ENCODE measurements around the gene SYCP3. TPM values are rescaled to one million over a fixed set of nuclear protein-coding genes. Genes with fewer than 3 reads are reported as not detected.

Gene SYCP3
- polyA plus RNA-seq, 1 of the 3 experiments (the other 2 are of a cell fraction) = 0.07 TPM

- 85% methylated on average over 2 of the region's 2 CpGs for WGBS (ENCODE audit: low lambda C conversion rate)
- no peak overlapping the region for H3K4me3 ChIP-seq (ENCODE audit: low read depth in 2 of 2, low read length in 1 of 2)
Observed at GRCh38 chr12:101780599-101780998, 41.3 kb upstream of the SYCP3 start.

GRCh38 chr12:101779626-101780025 lies 40.4 kb upstream of the SYCP3 start:
- Histone ChIP-seq H3K4me3 (ENCODE audit: low read depth in 2 of 2, low read length in 1 of 2) (no peak overlapping the region), H3K9me3 (no peaks in the 10 kb centered on the region), H3F3A (replicated peaks; ENCODE audit: insufficient read depth) (peaks cover 8% of the 10 kb centered on the region), H3K27me3 (ENCODE audit: insufficient read depth) (no peaks in the 10 kb centered on the region), H3K36me3 (replicated peaks in 1 of 2; ENCODE audit: control insufficient read depth in 1 of 2, insufficient read depth in 2 of 2, low read length in 1 of 2) (peaks cover 6% of the 10 kb centered on the region in 2 experiments), H2AFZ (ENCODE audit: low read depth) (no peak overlapping the region), H4K20me1 (ENCODE audit: insufficient read depth) (no peaks in the 10 kb centered on the region), H3K9ac (no peak overlapping the region), H3K79me2 (ENCODE audit: insufficient read depth) (no peaks in the 10 kb centered on the region), H3K27ac (ENCODE audit: low read depth in 2 of 2, low read length in 1 of 2) (no peak overlapping the region), H3K4me2 (no peak overlapping the region), H3K4me1 (ENCODE audit: control insufficient read depth in 1 of 2, insufficient read depth in 2 of 2, low read depth in 1 of 2, low read length in 1 of 2) (no peaks in the 10 kb centered on the region), H3K9me2 (no peaks in the 10 kb centered on the region)
- ChIA-PET POLR2A (no interaction called here), CTCF (interaction anchor here (1.0 to 6.7 kb wide), 4 partner anchors 52 to 139 kb away, joined by 3 to 44 read pairs (median 6); partner anchors contain the start of gene GNPTAB)
- TF ChIP-seq FOSL2 (IDR thresholded peaks at IDR 0.05; ENCODE audit: borderline replicate concordance, low read depth) (no peak), ELF1 (IDR thresholded peaks at IDR 0.05) (no peak), GABPA (IDR thresholded peaks at IDR 0.05; ENCODE audit: low read depth) (no peak)
- WGBS (ENCODE audit: low lambda C conversion rate) = 97% methylated on average over 6 of the region's 6 CpGs
- no peak for DNase-seq

More at GRCh38 chr12:101780599-101780998, 41.3 kb upstream of the SYCP3 start:
- Histone ChIP-seq H3K9me2 (no peaks in the 10 kb centered on the region), H3F3A (replicated peaks; ENCODE audit: insufficient read depth) (peaks cover 8% of the 10 kb centered on the region), H3K36me3 (replicated peaks in 1 of 2; ENCODE audit: control insufficient read depth in 1 of 2, insufficient read depth in 2 of 2, low read length in 1 of 2) (peaks cover 6% of the 10 kb centered on the region in 2 experiments), H3K9ac (no peak overlapping the region), H3K4me1 (ENCODE audit: control insufficient read depth in 1 of 2, insufficient read depth in 2 of 2, low read depth in 1 of 2, low read length in 1 of 2) (no peaks in the 10 kb centered on the region), H3K4me2 (no peak overlapping the region), H3K9me3 (no peaks in the 10 kb centered on the region), H4K20me1 (ENCODE audit: insufficient read depth) (no peaks in the 10 kb centered on the region), H2AFZ (ENCODE audit: low read depth) (no peak overlapping the region), H3K27me3 (ENCODE audit: insufficient read depth) (no peaks in the 10 kb centered on the region), H3K79me2 (ENCODE audit: insufficient read depth) (no peaks in the 10 kb centered on the region), H3K27ac (ENCODE audit: low read depth in 2 of 2, low read length in 1 of 2) (no peak overlapping the region)
- TF ChIP-seq USF1 (IDR thresholded peaks at IDR 0.05; ENCODE audit: borderline replicate concordance, low read depth) = no peak
- no peak for TF ChIP-seq TCF12 (IDR thresholded peaks at IDR 0.05)
- no peak for TF ChIP-seq EZH2phosphoT487 (IDR thresholded peaks at IDR 0.05; ENCODE audit: borderline replicate concordance, low read depth)
- TF ChIP-seq GATA2 (CRISPR knock-in tag; IDR thresholded peaks at IDR 0.05) = no peak
- TF ChIP-seq RCOR1 (IDR thresholded peaks at IDR 0.05; ENCODE audit: low read length) = no peak
- no peak for TF ChIP-seq CHD2 (IDR thresholded peaks at IDR 0.05; ENCODE audit: low read length, partially characterized antibody)
- no peak for DNase-seq
- CTCF ChIA-PET = interaction anchor here (1.0 to 6.7 kb wide), 4 partner anchors 55 to 366 kb away, joined by 3 to 44 read pairs (median 4); no protein-coding TSS in a partner anchor
- POLR2A ChIA-PET = no interaction called here

GRCh38 chr12:101779200-101779599 lies 39.9 kb upstream of the SYCP3 start:
- Histone ChIP-seq H3K79me2 (ENCODE audit: insufficient read depth) (no peaks in the 10 kb centered on the region), H3K4me2 (no peak overlapping the region), H2AFZ (ENCODE audit: low read depth) (no peak overlapping the region), H3K9me3 (no peaks in the 10 kb centered on the region), H3K4me1 (ENCODE audit: control insufficient read depth in 1 of 2, insufficient read depth in 2 of 2, low read depth in 1 of 2, low read length in 1 of 2) (no peaks in the 10 kb centered on the region), H3K27me3 (ENCODE audit: insufficient read depth) (no peaks in the 10 kb centered on the region), H3K4me3 (ENCODE audit: low read depth in 2 of 2, low read length in 1 of 2) (no peak overlapping the region), H3K27ac (ENCODE audit: low read depth in 2 of 2, low read length in 1 of 2) (no peak overlapping the region), H3K9me2 (no peaks in the 10 kb centered on the region), H3K36me3 (replicated peaks in 1 of 2; ENCODE audit: control insufficient read depth in 1 of 2, insufficient read depth in 2 of 2, low read length in 1 of 2) (peaks cover 6% of the 10 kb centered on the region in 2 experiments), H3F3A (replicated peaks; ENCODE audit: insufficient read depth) (peaks cover 8% of the 10 kb centered on the region), H4K20me1 (ENCODE audit: insufficient read depth) (no peaks in the 10 kb centered on the region), H3K9ac (no peak overlapping the region)
- ChIA-PET POLR2A (no interaction called here), CTCF (interaction anchor here (1.0 to 6.7 kb wide), 3 partner anchors 52 to 139 kb away, joined by 3 to 44 read pairs (median 7); partner anchors contain the start of gene GNPTAB)
- TF ChIP-seq SIN3A (IDR thresholded peaks at IDR 0.05; ENCODE audit: borderline replicate concordance, low read depth, low read length) = no peak
- no peak for DNase-seq
- 75% methylated on average over 3 of the region's 3 CpGs for WGBS (ENCODE audit: low lambda C conversion rate)

All from SK-N-SH (cell line).